ENCODE data around the gene MYG1. TPM values are rescaled to one million over a fixed set of nuclear protein-coding genes. Genes with fewer than 3 reads are reported as not detected.
"Not testable (repeated sequence)": the region's sequence is repeated elsewhere in the genome, so short reads cannot be mapped to it uniquely, and the experiment has no call there.

The MYG1 gene
- total RNA-seq, 2 experiments from 2014 or later: 30.9 to 33.8 TPM

DNA sequence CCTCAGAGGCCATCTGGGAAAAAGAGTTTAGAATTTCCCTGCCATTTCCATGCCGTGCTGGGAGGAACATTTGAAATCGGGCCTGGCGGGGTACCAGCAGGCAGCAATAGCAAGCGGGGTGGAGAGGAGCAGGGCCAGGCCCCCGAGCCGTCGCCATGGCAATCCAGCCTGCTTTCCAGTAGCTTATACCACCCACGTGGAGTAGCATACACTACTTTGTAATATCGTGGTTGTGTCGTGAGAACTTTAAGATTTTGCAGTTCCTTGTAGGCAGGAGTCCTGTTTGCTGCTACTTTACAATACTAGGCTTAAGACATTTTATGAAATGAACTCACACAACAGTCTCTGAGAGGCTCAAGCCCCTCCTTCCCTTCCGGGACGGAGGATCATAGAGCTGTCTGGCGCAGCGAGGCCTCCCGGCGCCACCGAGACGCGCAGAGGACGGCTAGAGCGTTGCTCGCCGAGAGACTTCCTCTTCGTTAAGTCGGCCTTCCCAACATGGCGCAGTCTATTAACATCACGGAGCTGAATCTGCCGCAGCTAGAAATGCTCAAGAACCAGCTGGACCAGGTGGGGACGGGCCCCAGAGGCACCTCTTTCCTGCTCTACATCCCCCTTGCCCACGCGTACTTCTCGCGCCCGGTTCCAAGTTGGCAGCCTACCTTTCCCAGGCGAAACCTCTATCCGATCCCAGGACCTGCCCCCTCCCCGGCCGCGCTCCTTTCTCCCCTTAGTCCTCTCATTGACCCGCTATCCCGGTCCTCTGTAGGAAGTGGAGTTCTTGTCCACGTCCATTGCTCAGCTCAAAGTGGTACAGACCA is 4.2 kb upstream of the MYG1 start, which contains the start of gene PFDN5:
Gene PFDN5 (plus strand): TSS at position 473 of the 821 bp plus-strand sequence. CDS start 26 bp downstream, at position 499.
- H3K4me1 Mint-ChIP-seq (ENCODE audit: low read depth): peaks cover 50% of the 10 kb centered on the region
- peak within 1 kb of the TSS; percentile 99 for H3K4me3 Mint-ChIP-seq
- Histone ChIP-seq H3K4me1 (ENCODE audit: insufficient read depth, low read length) (peaks cover 38% of the 10 kb centered on the region), H3K27me3 (ENCODE audit: control insufficient read depth in 1 of 2, insufficient read depth in 2 of 2, low read length in 2 of 2) (no peaks in the 10 kb centered on the region), H3K36me3 (ENCODE audit: insufficient read depth, low read length) (peaks cover 16% of the 10 kb centered on the region), H3K27ac (ENCODE audit: low read depth in 1 of 2, low read length in 2 of 2) (peak within 1 kb of the TSS; percentile 69 to 71), H3K4me3 (ENCODE audit: low read length) (peak within 1 kb of the TSS; percentile 69), H3K9me3 (ENCODE audit: control insufficient read depth in 1 of 2, insufficient read depth in 1 of 2, low read length in 2 of 2) (no peaks in the 10 kb centered on the region)
- no peak for TF ChIP-seq CTCF (IDR thresholded peaks at IDR 0.05)
- peak; percentile 92 for ATAC-seq (ENCODE audit: poor library complexity)
- H3K9me3 Mint-ChIP-seq: no peaks in the 10 kb centered on the region
- H3K27ac Mint-ChIP-seq: peak within 1 kb of the TSS; percentile 97
- intact Hi-C loops (cut with DNase I, micrococcal nuclease): loop anchor here (1.0 to 5.0 kb wide), 4 partner anchors 82 to 288 kb away; partner anchors contain the start of genes EIF4B (in 1 of the 2) and TARBP2 (in 1 of the 2)
- CTCF ChIA-PET: interaction anchor here (0.9 to 3.3 kb wide), 8 partner anchors 26 to 381 kb away, joined by 3 to 31 read pairs (median 4); partner anchors contain the start of genes AAAS, ATP5MC2 and ESPL1
- H3K27me3 Mint-ChIP-seq: no peaks in the 10 kb centered on the region
- DNase-seq: peak; percentile 76 to 96 (median 86)
- POLR2A ChIA-PET: interaction anchor here (0.7 to 8.4 kb wide), 31 partner anchors 15 to 985 kb away, joined by 3 to 109 read pairs (median 6); partner anchors contain the start of genes AAAS, CSAD, EIF4B and HNRNPA1
- peaks cover 51% of the 10 kb centered on the region for H3K36me3 Mint-ChIP-seq (ENCODE audit: low read depth)

DNA sequence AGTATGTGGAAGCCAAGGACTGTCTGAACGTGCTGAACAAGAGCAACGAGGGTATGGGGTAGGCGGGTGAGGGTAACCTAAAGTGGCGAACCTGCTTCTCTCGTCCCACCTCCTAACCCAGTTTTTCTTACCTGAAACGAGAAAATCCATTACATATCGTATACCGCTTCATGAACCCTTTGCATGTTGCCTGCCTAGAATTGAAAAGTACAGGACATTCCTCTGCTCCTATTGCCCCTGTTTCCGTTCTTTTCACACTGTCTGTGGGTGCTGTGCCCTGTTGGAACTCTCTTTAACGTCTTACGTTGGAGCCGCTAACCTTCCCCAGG is 3.6 kb upstream of the MYG1 start:
- ChIA-PET CTCF (interaction anchor here (0.8 to 3.3 kb wide), 9 partner anchors 26 to 380 kb away, joined by 3 to 31 read pairs (median 4); partner anchors contain the start of genes AAAS, ATP5MC2 and ESPL1), POLR2A (interaction anchor here (0.7 to 8.4 kb wide), 31 partner anchors 15 to 985 kb away, joined by 3 to 109 read pairs (median 6); partner anchors contain the start of genes AAAS, CSAD, EIF4B and HNRNPA1)
- H3K4me1 ChIP-seq (ENCODE audit: insufficient read depth, low read length): peaks cover 44% of the 10 kb centered on the region
- intact Hi-C loops (cut with DNase I, micrococcal nuclease): loop anchor here (1.0 to 5.0 kb wide), 4 partner anchors 83 to 289 kb away; partner anchors contain the start of genes EIF4B (in 1 of the 2) and TARBP2 (in 1 of the 2)
- Mint-ChIP-seq H3K4me1 (ENCODE audit: low read depth) (peaks cover 56% of the 10 kb centered on the region), H3K27me3 (no peaks in the 10 kb centered on the region), H3K9me3 (no peaks in the 10 kb centered on the region), H3K27ac (peak overlapping the region; percentile 97), H3K4me3 (peak overlapping the region; percentile 99), H3K36me3 (ENCODE audit: low read depth) (peaks cover 53% of the 10 kb centered on the region)
- no peak for TF ChIP-seq CTCF (IDR thresholded peaks at IDR 0.05)
- peak; percentile 7 for ATAC-seq (ENCODE audit: poor library complexity)
- H3K4me3 ChIP-seq (ENCODE audit: low read length): peak overlapping the region; percentile 69
- peak overlapping the region; percentile 69 to 71 for H3K27ac ChIP-seq (ENCODE audit: low read depth in 1 of 2, low read length in 2 of 2)
- no peaks in the 10 kb centered on the region for H3K27me3 ChIP-seq (ENCODE audit: control insufficient read depth in 1 of 2, insufficient read depth in 2 of 2, low read length in 2 of 2)
- H3K36me3 ChIP-seq (ENCODE audit: insufficient read depth, low read length): peaks cover 16% of the 10 kb centered on the region
- H3K9me3 ChIP-seq (ENCODE audit: control insufficient read depth in 1 of 2, insufficient read depth in 1 of 2, low read length in 2 of 2): no peaks in the 10 kb centered on the region
- no peak for DNase-seq

- H3K4me3 ChIP-seq (ENCODE audit: low read length); H3K27me3 Mint-ChIP-seq; H3K27me3 ChIP-seq (ENCODE audit: control insufficient read depth in 1 of 2, insufficient read depth in 2 of 2, low read length in 2 of 2); H3K9me3 ChIP-seq (ENCODE audit: control insufficient read depth in 1 of 2, insufficient read depth in 1 of 2, low read length in 2 of 2); DNase-seq; ATAC-seq (ENCODE audit: poor library complexity); H3K9me3 Mint-ChIP-seq; H3K27ac ChIP-seq (ENCODE audit: low read depth in 1 of 2, low read length in 2 of 2): not testable (repeated sequence)
- Mint-ChIP-seq H3K27ac (peak overlapping the region; percentile 97), H3K36me3 (ENCODE audit: low read depth) (peaks cover 64% of the 10 kb centered on the region), H3K4me3 (peak overlapping the region; percentile 99), H3K4me1 (ENCODE audit: low read depth) (peaks cover 67% of the 10 kb centered on the region)
- peaks cover 16% of the 10 kb centered on the region for H3K36me3 ChIP-seq (ENCODE audit: insufficient read depth, low read length)
- H3K4me1 ChIP-seq (ENCODE audit: insufficient read depth, low read length): peaks cover 55% of the 10 kb centered on the region
- ChIA-PET CTCF (interaction anchor here (3.3 kb wide), 1 partner anchor 24 kb away, joined by 31 read pairs; the partner anchor contains the start of gene AAAS), POLR2A (interaction anchor here (0.6 to 8.4 kb wide), 6 partner anchors 24 to 204 kb away, joined by 3 to 109 read pairs (median 6); partner anchors contain the start of genes AAAS, CSAD, TARBP2 and ZNF740)
- intact Hi-C loops (cut with DNase I, micrococcal nuclease): loop anchor here in 1 of 2 experiments (5.0 kb wide), 1 partner anchor 290 kb away; the partner anchor contains the start of gene EIF4B
Observed at GRCh38 chr12:53297106-53297505, 2.4 kb upstream of the MYG1 start.

Data from CD4-positive, alpha-beta T cell (primary cell).